H9 (cell line): ENCODE data around the gene MINDY4B. TPM values are rescaled to one million over a fixed set of nuclear protein-coding genes. Genes with fewer than 3 reads are reported as not detected.

Experiments used
- DNase-seq: peaks from one replicate; pipeline ENCODE4 v3.0.0-alpha.2; 2017
- H2AFZ ChIP-seq: one replicate; pipeline ENCODE4 v1.6.1; 2013; ENCODE audit warnings: mild to moderate bottlenecking, low read length, control low read depth, moderate library complexity
- H2AK5ac ChIP-seq: 2 replicates; pipeline ENCODE4 v1.6.1; 2013; ENCODE audit warnings: low read length, control low read depth, mixed read lengths; ENCODE audit not compliant: insufficient read length
- H2BK120ac ChIP-seq: one replicate; pipeline ENCODE4 v1.6.1; 2013; ENCODE audit warnings: low read depth, mild to moderate bottlenecking, low read length, control low read depth, inconsistent platforms; ENCODE audit not compliant: poor library complexity, severe bottlenecking
- H2BK12ac ChIP-seq: 2 replicates; pipeline ENCODE4 v1.6.1; 2013; ENCODE audit warnings: low read length, control low read depth, mixed read lengths, low read depth; ENCODE audit not compliant: insufficient read length
- H2BK15ac ChIP-seq: 2 replicates; pipeline ENCODE4 v1.6.1; 2013; ENCODE audit warnings: low read depth, low read length, control low read depth
- H2BK20ac ChIP-seq: one replicate; pipeline ENCODE4 v1.6.1; 2013; ENCODE audit warnings: low read depth, mild to moderate bottlenecking, low read length, control low read depth, inconsistent platforms; ENCODE audit not compliant: poor library complexity, severe bottlenecking
- H2BK5ac ChIP-seq: 2 replicates; pipeline ENCODE4 v1.6.1; 2013; ENCODE audit warnings: low read length, control low read depth, mixed read lengths; ENCODE audit not compliant: insufficient read length
- H3K14ac ChIP-seq: 2 replicates; pipeline ENCODE4 v1.6.1; 2013; ENCODE audit warnings: low read length, control low read depth; ENCODE audit not compliant: insufficient read depth
- H3K18ac ChIP-seq: 2 replicates; pipeline ENCODE4 v1.6.1; 2013; ENCODE audit warnings: low read depth, mild to moderate bottlenecking, mixed read lengths, low read length, control low read depth; ENCODE audit not compliant: insufficient read length
- H3K23ac ChIP-seq: 2 replicates; pipeline ENCODE4 v1.6.1; 2013; ENCODE audit warnings: low read length, control low read depth, mixed read lengths, low read depth; ENCODE audit not compliant: insufficient read length
- H3K23me2 ChIP-seq: 2 replicates; pipeline ENCODE4 v1.6.1; 2013; ENCODE audit warnings: low read depth, mild to moderate bottlenecking, mixed read lengths, low read length, control low read depth; ENCODE audit not compliant: insufficient read length, poor library complexity, severe bottlenecking
- H3K27ac ChIP-seq: 2 replicates; pipeline ENCODE4 v1.5.1; 2013; ENCODE audit warnings: low read length, control low read depth, mixed read lengths, low read depth; ENCODE audit not compliant: insufficient read length
- H3K27me3 ChIP-seq: 2 replicates; pipeline ENCODE4 v1.6.1; 2013; ENCODE audit warnings: low read length, control low read depth, inconsistent platforms; ENCODE audit not compliant: insufficient read depth
- H3K4ac ChIP-seq: 2 replicates; pipeline ENCODE4 v1.6.1; 2013; ENCODE audit warnings: low read depth, mild to moderate bottlenecking, control low read depth, inconsistent platforms, low read length, moderate library complexity
- H3K4me1 ChIP-seq: 2 replicates; pipeline ENCODE4 v1.6.1; 2013; ENCODE audit warnings: low read length, control low read depth, inconsistent platforms; ENCODE audit not compliant: insufficient read depth
- H3K4me2 ChIP-seq: 2 replicates; pipeline ENCODE4 v1.6.1; 2013; ENCODE audit warnings: low read length, control low read depth, mixed read lengths; ENCODE audit not compliant: insufficient read length, insufficient read depth
- H3K56ac ChIP-seq: 2 replicates; pipeline ENCODE4 v1.6.1; 2013; ENCODE audit warnings: low read depth, mild to moderate bottlenecking, mixed read lengths, low read length, control low read depth; ENCODE audit not compliant: insufficient read length
- H3K79me1 ChIP-seq: 2 replicates; pipeline ENCODE4 v1.6.1; 2013; ENCODE audit warnings: low read depth, mild to moderate bottlenecking, moderate library complexity, low read length, control low read depth, inconsistent platforms; ENCODE audit not compliant: insufficient read depth, poor library complexity, severe bottlenecking
- H3K79me2 ChIP-seq: 2 replicates; pipeline ENCODE4 v1.6.1; 2013; ENCODE audit warnings: low read length, control low read depth, inconsistent platforms; ENCODE audit not compliant: insufficient read depth
- H3K9ac ChIP-seq: 2 replicates; pipeline ENCODE4 v1.6.1; 2013; ENCODE audit warnings: low read length, control low read depth, mixed read lengths; ENCODE audit not compliant: insufficient read length; ENCODE audit errors: extremely low read depth
- H3K9me3 ChIP-seq: one replicate; pipeline ENCODE4 v1.6.1; 2013; ENCODE audit warnings: low read depth, low read length, inconsistent platforms; ENCODE audit not compliant: control insufficient read depth
- H3T11ph ChIP-seq: one replicate; pipeline ENCODE4 v1.6.1; 2013; ENCODE audit warnings: mild to moderate bottlenecking, low read length, control low read depth, inconsistent platforms
- H4K20me1 ChIP-seq: one replicate; pipeline ENCODE4 v1.6.1; 2013; ENCODE audit not compliant: control insufficient read depth, insufficient read length, insufficient read depth
- H4K5ac ChIP-seq: 2 replicates; pipeline ENCODE4 v1.6.1; 2013; ENCODE audit warnings: low read depth, mild to moderate bottlenecking, mixed read lengths, low read length, control low read depth; ENCODE audit not compliant: insufficient read length
- H4K8ac ChIP-seq: replicated peaks from 2 replicates; pipeline ENCODE4 v1.6.1; 2013; ENCODE audit warnings: low read length, control low read depth, mixed read lengths, low read depth; ENCODE audit not compliant: insufficient read length
- H4K91ac ChIP-seq: 2 replicates; pipeline ENCODE4 v1.6.1; 2013; ENCODE audit warnings: low read depth, mild to moderate bottlenecking, moderate library complexity, mixed read lengths, low read length, control low read depth; ENCODE audit not compliant: insufficient read length
- H3K27ac Mint-ChIP-seq, 3 experiments: 2 replicates in 2 of 3; 3 replicates in 1 of 3; pipeline ENCODE4 v1.8.0; 2020 to 2021; ENCODE audit warnings: mixed read lengths in 3 of 3, mild to moderate bottlenecking in 1 of 3, moderate library complexity in 1 of 3
- H3K27me3 Mint-ChIP-seq: 2 replicates; pipeline ENCODE4 v1.8.0; 2021; ENCODE audit warnings: low read depth, mild to moderate bottlenecking, moderate library complexity, mixed read lengths
- H3K36me3 Mint-ChIP-seq, 3 experiments: 2 replicates in 2 of 3; 3 replicates in 1 of 3; pipeline ENCODE4 v1.8.0; 2020 to 2021; ENCODE audit warnings: low read depth in 3 of 3, mixed read lengths in 3 of 3; ENCODE audit not compliant: insufficient read depth in 1 of 3
- H3K4me1 Mint-ChIP-seq, 2 experiments: 2 replicates each; pipeline ENCODE4 v1.8.0; 2020; ENCODE audit warnings: mixed read lengths in 2 of 2
- H3K4me3 Mint-ChIP-seq, 2 experiments: 2 replicates in 1 of 2; 3 replicates in 1 of 2; pipeline ENCODE4 v1.8.0; 2020 to 2021; ENCODE audit warnings: mild to moderate bottlenecking in 2 of 2, mixed read lengths in 2 of 2, moderate library complexity in 1 of 2
- H3K9me3 Mint-ChIP-seq, 2 experiments: 2 replicates in 1 of 2; 3 replicates in 1 of 2; pipeline ENCODE4 v1.8.0; 2020; ENCODE audit warnings: mild to moderate bottlenecking in 2 of 2, mixed read lengths in 2 of 2, moderate library complexity in 1 of 2
- CTCF ChIP-seq: fragments of 200-600 bp; sonication (generic); conservative IDR thresholded peaks from 3 replicates; pipeline ENCODE4 v1.8.0; 2021; ENCODE audit warnings: antibody characterized with exemption, mild to moderate bottlenecking
- WGBS: extraction: QIAGEN DNeasy Blood & Tissue Kit; methylation state at CpG from one replicate; pipeline ENCODE4 v1.1.7; 2013; ENCODE audit warnings: missing lambda C conversion rate, low lambda C conversion rate, mixed read lengths; ENCODE audit not compliant: insufficient read length; ENCODE audit errors: extremely low coverage; 5-methylcytosine and 5-hydroxymethylcytosine counted together
- total RNA-seq: library from RNA; stranded (reverse); gene quantifications from 2 replicates; pipeline ENCODE4 v1.2.1, GENCODE V29; 2021

MINDY4B gene
- total RNA-seq, 1 experiment from 2014 or later = not detected

- Histone ChIP-seq H3K4me1 (no peaks in the 10 kb centered on the region), H4K5ac (no peak overlapping the region), H2BK120ac (no peak overlapping the region), H3K27me3 (no peaks in the 10 kb centered on the region), H3K4ac (no peak overlapping the region), H2BK15ac (no peak overlapping the region), H3K9ac (no peak overlapping the region), H4K91ac (no peak overlapping the region), H2BK5ac (no peak overlapping the region), H3K23ac (no peak overlapping the region), H3K23me2 (no peaks in the 10 kb centered on the region), H4K8ac (no peak overlapping the region), H2AK5ac (no peak overlapping the region), H3K4me2 (no peak overlapping the region), H3K9me3 (no peaks in the 10 kb centered on the region), H4K20me1 (no peaks in the 10 kb centered on the region), H3K14ac (no peak overlapping the region), H3K18ac (no peak overlapping the region), H3K56ac (no peak overlapping the region), H2BK12ac (no peak overlapping the region), H2BK20ac (no peak overlapping the region), H3T11ph (no peak overlapping the region), H3K79me1 (no peaks in the 10 kb centered on the region), H3K27ac (no peak overlapping the region), H2AFZ (no peak overlapping the region), H3K79me2 (no peaks in the 10 kb centered on the region)
- no peak for DNase-seq
- no peaks in the 10 kb centered on the region; a peak in 1 of 7 replicates for H3K36me3 Mint-ChIP-seq
- peaks cover 7% of the 10 kb centered on the region for H3K27me3 Mint-ChIP-seq
- no peaks in the 10 kb centered on the region for H3K9me3 Mint-ChIP-seq
- H3K27ac Mint-ChIP-seq = no peak overlapping the region
- no peak overlapping the region for H3K4me3 Mint-ChIP-seq
- TF ChIP-seq CTCF = no peak
- WGBS = no CpG with 5 or more reads among the region's 6 CpGs
- peaks cover 14 to 15% of the 10 kb centered on the region in 2 experiments for H3K4me1 Mint-ChIP-seq
Observed at GRCh38 chr3:150829408-150829807, 75.8 kb downstream of the MINDY4B start.
